Measurements from ENCODE around the gene ZNF879.

DNA sequence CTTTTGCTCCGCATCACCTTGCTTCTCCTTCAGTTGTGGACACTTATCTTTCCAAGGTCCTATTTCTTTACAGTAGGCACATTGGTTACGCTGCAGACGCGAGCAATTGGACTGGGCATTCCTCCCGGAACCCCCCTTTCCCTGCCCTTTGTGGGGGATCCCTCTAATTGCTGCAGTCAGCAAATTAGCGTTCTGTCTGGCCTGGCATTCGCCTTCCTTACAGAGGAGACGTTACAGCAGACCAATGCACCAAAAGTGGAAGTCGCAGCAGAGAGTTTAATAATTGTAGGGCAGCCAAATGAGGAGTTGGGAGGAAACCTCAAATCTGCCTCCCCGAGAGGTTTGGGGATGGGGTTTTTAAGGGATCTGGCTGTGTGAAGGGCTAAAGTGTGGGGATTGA is 31.3 kb downstream of the ZNF879 start:
- TF ChIP-seq, protein P1, sequence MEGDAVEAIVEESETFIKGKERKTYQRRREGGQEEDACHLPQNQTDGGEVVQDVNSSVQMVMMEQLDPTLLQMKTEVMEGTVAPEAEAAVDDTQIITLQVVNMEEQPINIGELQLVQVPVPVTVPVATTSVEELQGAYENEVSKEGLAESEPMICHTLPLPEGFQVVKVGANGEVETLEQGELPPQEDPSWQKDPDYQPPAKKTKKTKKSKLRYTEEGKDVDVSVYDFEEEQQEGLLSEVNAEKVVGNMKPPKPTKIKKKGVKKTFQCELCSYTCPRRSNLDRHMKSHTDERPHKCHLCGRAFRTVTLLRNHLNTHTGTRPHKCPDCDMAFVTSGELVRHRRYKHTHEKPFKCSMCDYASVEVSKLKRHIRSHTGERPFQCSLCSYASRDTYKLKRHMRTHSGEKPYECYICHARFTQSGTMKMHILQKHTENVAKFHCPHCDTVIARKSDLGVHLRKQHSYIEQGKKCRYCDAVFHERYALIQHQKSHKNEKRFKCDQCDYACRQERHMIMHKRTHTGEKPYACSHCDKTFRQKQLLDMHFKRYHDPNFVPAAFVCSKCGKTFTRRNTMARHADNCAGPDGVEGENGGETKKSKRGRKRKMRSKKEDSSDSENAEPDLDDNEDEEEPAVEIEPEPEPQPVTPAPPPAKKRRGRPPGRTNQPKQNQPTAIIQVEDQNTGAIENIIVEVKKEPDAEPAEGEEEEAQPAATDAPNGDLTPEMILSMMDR (IDR thresholded peaks at IDR 0.05; ENCODE audit: insufficient read depth, low read length): no peak
- no peak for TF ChIP-seq SPI1 (IDR thresholded peaks at IDR 0.05; ENCODE audit: borderline replicate concordance, low read depth)
- TF ChIP-seq GABPA (IDR thresholded peaks at IDR 0.05; ENCODE audit: low read depth): no peak
- TF ChIP-seq, protein P2, sequence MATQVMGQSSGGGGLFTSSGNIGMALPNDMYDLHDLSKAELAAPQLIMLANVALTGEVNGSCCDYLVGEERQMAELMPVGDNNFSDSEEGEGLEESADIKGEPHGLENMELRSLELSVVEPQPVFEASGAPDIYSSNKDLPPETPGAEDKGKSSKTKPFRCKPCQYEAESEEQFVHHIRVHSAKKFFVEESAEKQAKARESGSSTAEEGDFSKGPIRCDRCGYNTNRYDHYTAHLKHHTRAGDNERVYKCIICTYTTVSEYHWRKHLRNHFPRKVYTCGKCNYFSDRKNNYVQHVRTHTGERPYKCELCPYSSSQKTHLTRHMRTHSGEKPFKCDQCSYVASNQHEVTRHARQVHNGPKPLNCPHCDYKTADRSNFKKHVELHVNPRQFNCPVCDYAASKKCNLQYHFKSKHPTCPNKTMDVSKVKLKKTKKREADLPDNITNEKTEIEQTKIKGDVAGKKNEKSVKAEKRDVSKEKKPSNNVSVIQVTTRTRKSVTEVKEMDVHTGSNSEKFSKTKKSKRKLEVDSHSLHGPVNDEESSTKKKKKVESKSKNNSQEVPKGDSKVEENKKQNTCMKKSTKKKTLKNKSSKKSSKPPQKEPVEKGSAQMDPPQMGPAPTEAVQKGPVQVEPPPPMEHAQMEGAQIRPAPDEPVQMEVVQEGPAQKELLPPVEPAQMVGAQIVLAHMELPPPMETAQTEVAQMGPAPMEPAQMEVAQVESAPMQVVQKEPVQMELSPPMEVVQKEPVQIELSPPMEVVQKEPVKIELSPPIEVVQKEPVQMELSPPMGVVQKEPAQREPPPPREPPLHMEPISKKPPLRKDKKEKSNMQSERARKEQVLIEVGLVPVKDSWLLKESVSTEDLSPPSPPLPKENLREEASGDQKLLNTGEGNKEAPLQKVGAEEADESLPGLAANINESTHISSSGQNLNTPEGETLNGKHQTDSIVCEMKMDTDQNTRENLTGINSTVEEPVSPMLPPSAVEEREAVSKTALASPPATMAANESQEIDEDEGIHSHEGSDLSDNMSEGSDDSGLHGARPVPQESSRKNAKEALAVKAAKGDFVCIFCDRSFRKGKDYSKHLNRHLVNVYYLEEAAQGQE (IDR thresholded peaks at IDR 0.05; ENCODE audit: insufficient replicate concordance, low read depth): no peak
- TF ChIP-seq POLR2AphosphoS5 (IDR thresholded peaks at IDR 0.05; ENCODE audit: low read depth): no peak
